Immature natural killer cell (primary cell): Measurements from ENCODE around the gene FAM24A. TPM values are rescaled to one million over a fixed set of nuclear protein-coding genes. Genes with fewer than 3 reads are reported as not detected.

Experiments
- DNase-seq, 3 donors: peaks; one replicate each; pipeline ENCODE4 v3.0.0; 2022; ENCODE audit warnings: mixed read lengths in 1 of 3
- H3K27ac Mint-ChIP-seq, 6 donors: one replicate each; pipeline ENCODE4 v1.8.0; 2020; ENCODE audit warnings: mixed read lengths in 6 of 6, mild to moderate bottlenecking in 5 of 6, inconsistent platforms in 4 of 6, moderate library complexity in 3 of 6
- H3K27me3 Mint-ChIP-seq, 3 donors: one replicate each; pipeline ENCODE4 v1.8.0; 2020 to 2021; ENCODE audit warnings: low read depth in 3 of 3, mild to moderate bottlenecking in 3 of 3, mixed read lengths in 3 of 3, moderate library complexity in 3 of 3, inconsistent platforms in 1 of 3
- H3K36me3 Mint-ChIP-seq, 3 donors: one replicate each; pipeline ENCODE4 v1.8.0; 2020; ENCODE audit warnings: mixed read lengths in 3 of 3, inconsistent platforms in 2 of 3, mild to moderate bottlenecking in 2 of 3
- H3K4me1 Mint-ChIP-seq, 2 donors: one replicate each; pipeline ENCODE4 v1.8.0; 2020; ENCODE audit warnings: inconsistent platforms in 2 of 2, mild to moderate bottlenecking in 2 of 2, mixed read lengths in 2 of 2, moderate library complexity in 1 of 2
- H3K4me3 Mint-ChIP-seq, 5 donors: one replicate each; pipeline ENCODE4 v1.8.0; 2020; ENCODE audit warnings: mild to moderate bottlenecking in 5 of 5, mixed read lengths in 5 of 5, inconsistent platforms in 3 of 5, moderate library complexity in 3 of 5
- H3K9me3 Mint-ChIP-seq, 6 donors: one replicate each; pipeline ENCODE4 v1.8.0; 2020; ENCODE audit warnings: mild to moderate bottlenecking in 6 of 6, mixed read lengths in 6 of 6, inconsistent platforms in 4 of 6, moderate library complexity in 3 of 6
- polyA plus RNA-seq, 3 donors: library from polyadenylated mRNA; unstranded; fragments of 300-500 nt; fragmentation: Illumina TruSeq; gene quantifications; one replicate each; pipeline ENCODE4 v1.2.3, GENCODE V29; 2021

Gene FAM24A
- polyA plus RNA-seq, 3 donors from 2014 or later = not detected

DNA sequence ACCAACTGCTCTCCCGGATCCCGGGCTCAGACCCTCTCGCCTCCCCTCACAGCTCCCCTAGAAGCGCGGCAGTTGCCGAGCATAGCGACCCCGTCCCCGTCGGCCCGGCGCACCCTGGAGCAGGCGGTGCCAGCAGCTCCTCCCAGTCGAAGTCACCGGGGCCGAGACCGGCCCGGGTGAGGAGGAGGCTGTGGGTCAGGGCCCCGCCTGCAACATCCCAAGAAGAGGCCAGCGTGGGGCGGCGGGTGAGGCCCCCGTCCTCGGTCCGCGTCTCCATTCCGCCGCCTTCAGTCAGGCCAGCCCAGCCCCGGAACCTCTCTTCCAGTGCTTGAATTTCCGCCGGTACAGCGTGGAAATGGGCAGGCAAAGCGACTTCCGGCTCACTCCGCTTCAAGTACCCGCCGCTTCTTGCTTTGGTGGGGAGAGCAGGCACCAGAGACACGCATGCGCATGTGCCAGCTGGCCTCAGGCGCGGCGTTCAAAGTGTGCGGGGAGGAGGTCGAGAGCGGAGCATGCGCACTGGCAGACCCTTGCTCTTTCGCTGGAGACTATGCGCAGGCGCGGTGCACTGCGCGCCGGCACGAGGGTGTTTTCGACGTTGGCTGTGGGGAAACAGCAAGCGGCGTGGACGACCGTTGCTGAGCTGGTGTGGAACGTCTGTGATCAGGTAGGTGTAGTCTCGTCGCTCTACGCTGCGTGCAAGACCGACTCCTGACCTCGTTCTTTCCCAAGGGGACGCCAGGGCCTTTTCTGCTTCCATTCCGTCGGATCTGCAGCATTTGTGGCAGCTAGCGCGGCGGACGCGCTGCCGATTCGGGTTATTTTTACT, 43.7 kb downstream of the FAM24A start, which contains the start of gene C10orf88:
C10orf88 (minus strand) TSS at position 326 of the 829 bp plus-strand sequence; CDS start at position 277, 49 bp downstream.
- peaks cover 26 to 37% of the 10 kb centered on the region in 2 donors for H3K4me1 Mint-ChIP-seq
- peak within 1 kb of the TSS; percentile 63 to 85 (median 80) for H3K27ac Mint-ChIP-seq
- H3K4me3 Mint-ChIP-seq = peak within 1 kb of the TSS; percentile 89 to 95 (median 94)
- peak; percentile 96 to 99 (median 98) for DNase-seq
- H3K27me3 Mint-ChIP-seq = peaks cover 5 to 18% (median 6%) of the 10 kb centered on the region in 3 donors
- H3K36me3 Mint-ChIP-seq = peaks cover 0 to 9% (median 3%) of the 10 kb centered on the region in 3 donors
- no peaks in the 10 kb centered on the region for H3K9me3 Mint-ChIP-seq

- peak overlapping the region in 3 of 6 donors; percentile 77 to 85 (median 81) for H3K27ac Mint-ChIP-seq
- H3K36me3 Mint-ChIP-seq = peaks cover 0 to 4% (median 0%) of the 10 kb centered on the region in 3 donors
- peak overlapping the region; percentile 89 to 95 (median 94) for H3K4me3 Mint-ChIP-seq
- no peaks in the 10 kb centered on the region for H3K9me3 Mint-ChIP-seq
- DNase-seq = no peak
- H3K4me1 Mint-ChIP-seq = peaks cover 26 to 37% of the 10 kb centered on the region in 2 donors
- peaks cover 5 to 22% (median 6%) of the 10 kb centered on the region in 3 donors for H3K27me3 Mint-ChIP-seq
Measured at GRCh38 chr10:122954731-122955050, 44.3 kb downstream of the FAM24A start.

- peak overlapping the region in 1 of 6 donors; percentile 28 for H3K27ac Mint-ChIP-seq
- H3K9me3 Mint-ChIP-seq = no peaks in the 10 kb centered on the region
- H3K27me3 Mint-ChIP-seq = peaks cover 5 to 26% (median 6%) of the 10 kb centered on the region in 3 donors
- DNase-seq = no peak
- H3K4me3 Mint-ChIP-seq = peak overlapping the region in 2 of 5 donors; percentile 1 to 9
- peaks cover 23 to 26% of the 10 kb centered on the region in 2 donors for H3K4me1 Mint-ChIP-seq
- H3K36me3 Mint-ChIP-seq = no peaks in the 10 kb centered on the region
Measured at GRCh38 chr10:122955892-122956291, 45.5 kb downstream of the FAM24A start.

DNA sequence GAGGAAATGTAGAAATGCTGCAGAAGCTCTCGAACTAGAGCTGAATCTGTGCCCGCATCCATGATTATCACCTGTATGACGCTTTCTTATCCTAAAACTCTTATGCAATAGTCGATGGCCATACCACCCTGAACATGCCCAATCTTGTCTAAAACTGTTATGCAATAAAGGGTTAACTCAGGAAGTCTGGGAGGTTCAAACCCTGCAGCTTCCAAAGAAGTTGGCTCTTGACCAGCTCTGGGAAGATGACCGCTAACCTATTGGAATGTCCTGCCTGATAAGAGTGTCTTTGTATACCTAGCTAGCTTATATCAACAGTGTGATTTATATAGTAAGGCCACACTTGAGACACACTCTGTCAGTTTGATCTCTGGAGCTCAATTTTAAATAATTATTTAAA, 47.1 kb downstream of the FAM24A start:
- no peak for DNase-seq
- no peak overlapping the region for H3K27ac Mint-ChIP-seq
- H3K36me3 Mint-ChIP-seq = no peaks in the 10 kb centered on the region
- H3K4me3 Mint-ChIP-seq = no peak overlapping the region
- H3K27me3 Mint-ChIP-seq = peaks cover 7 to 32% (median 8%) of the 10 kb centered on the region in 3 donors
- no peaks in the 10 kb centered on the region for H3K9me3 Mint-ChIP-seq
- H3K4me1 Mint-ChIP-seq = peaks cover 18 to 19% of the 10 kb centered on the region in 2 donors

DNA sequence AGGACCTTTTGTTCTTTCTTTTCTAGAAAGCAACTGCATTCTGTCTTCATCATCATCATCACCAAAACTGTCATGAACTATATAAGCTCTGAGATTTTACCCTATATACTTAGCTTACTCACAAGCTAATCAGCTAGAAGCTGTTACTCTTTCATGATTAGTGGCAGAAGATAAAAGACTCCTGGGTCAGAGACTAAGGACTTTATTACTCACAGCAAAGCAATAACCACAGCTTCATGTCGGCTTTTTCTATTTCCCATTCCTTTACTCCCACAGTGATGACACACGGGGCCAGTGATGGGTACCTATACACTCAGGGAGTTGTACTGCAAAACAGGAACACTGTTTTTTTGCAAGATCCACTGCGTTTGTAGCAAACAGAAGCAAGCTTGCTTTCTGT, 52.0 kb downstream of the FAM24A start:
- peaks cover 2 to 40% (median 3%) of the 10 kb centered on the region in 3 donors for H3K27me3 Mint-ChIP-seq

More for the DNA sequence above, 52.0 kb downstream of the FAM24A start:
- H3K4me3 Mint-ChIP-seq = no peak overlapping the region
- H3K36me3 Mint-ChIP-seq = peaks cover 8 to 16% (median 16%) of the 10 kb centered on the region in 3 donors
- peaks cover 7 to 28% (median 17%) of the 10 kb centered on the region in 6 donors for H3K9me3 Mint-ChIP-seq
- no peaks in the 10 kb centered on the region for H3K4me1 Mint-ChIP-seq
- DNase-seq = no peak
- no peak overlapping the region for H3K27ac Mint-ChIP-seq

Other genes starting within 250 kb of the FAM24A start
- gene C10orf120, start 210.8 kb upstream of the FAM24A start, polyA plus RNA-seq = not detected
- under 1 TPM in 2 of 3 donors, not detected in 1; 0.53 to 0.82 TPM for gene CUZD1, start 64.8 kb upstream of the FAM24A start, polyA plus RNA-seq
- gene FAM24B, start 31.0 kb upstream of the FAM24A start, polyA plus RNA-seq = 10 to 100 TPM in 1 of 3 donors, 1 to 10 TPM in 2; 3.6 to 13.3 (median 5.5) TPM
- 1 to 10 TPM; 4.3 to 8.2 (median 5.9) TPM for gene C10orf88, start 43.6 kb downstream of the FAM24A start, polyA plus RNA-seq
- 10 to 100 TPM in 1 of 3 donors, 1 to 10 TPM in 2; 8.4 to 15.4 (median 9.5) TPM for gene PSTK, start 69.8 kb downstream of the FAM24A start, polyA plus RNA-seq
- 10 to 100 TPM in 2 of 3 donors, 1 to 10 TPM in 1; 5.3 to 16.0 (median 12.2) TPM for gene IKZF5, start 98.2 kb downstream of the FAM24A start, polyA plus RNA-seq
- gene ACADSB, start 98.4 kb downstream of the FAM24A start, polyA plus RNA-seq = 10 to 100 TPM; 22.7 to 41.7 (median 30.1) TPM
- not detected for gene HMX3, start 225.4 kb downstream of the FAM24A start, polyA plus RNA-seq
- gene HMX2, start 237.5 kb downstream of the FAM24A start, polyA plus RNA-seq = not detected
- 100 to 1,000 TPM; 203 to 348 (median 203) TPM for gene BUB3, start 243.8 kb downstream of the FAM24A start, polyA plus RNA-seq